ENCODE data around the gene PRRC2B. TPM values are rescaled to one million over a fixed set of nuclear protein-coding genes. Genes with fewer than 3 reads are reported as not detected.

PRRC2B gene
- total and polyA plus RNA-seq, 4 donors = 10.3 to 44.3 (median 27.0) TPM

- WGBS = 92% methylated on average over 40 of the region's 40 CpGs
- Histone ChIP-seq H3K27me3 (ENCODE audit: control insufficient read depth in 4 of 4, insufficient read depth in 4 of 4, low read length in 3 of 4) (no peaks in the 10 kb centered on the region), H3K4me1 (ENCODE audit: control insufficient read depth in 4 of 4, insufficient read depth in 4 of 4, low read length in 3 of 4) (no peaks in the 10 kb centered on the region), H3K9me3 (ENCODE audit: control insufficient read depth in 4 of 4, low read length in 3 of 4) (no peaks in the 10 kb centered on the region), H3K4me3 (ENCODE audit: low read depth in 1 of 3, low read length in 3 of 3) (no peak overlapping the region), H3K27ac (ENCODE audit: low read depth in 1 of 2, low read length in 2 of 2) (no peak overlapping the region), H3K9ac (ENCODE audit: low read depth in 1 of 2, low read length in 2 of 2) (no peak overlapping the region), H3K36me3 (ENCODE audit: control insufficient read depth in 4 of 4, insufficient read depth in 3 of 4, low read depth in 1 of 4, low read length in 3 of 4) (peaks cover 33 to 88% (median 65%) of the 10 kb centered on the region in 4 donors)
- no peak for DNase-seq (ENCODE audit: low spot score)
- TF ChIP-seq RXRA (IDR thresholded peaks at IDR 0.05) (no peak), CTCF (IDR thresholded peaks at IDR 0.05; ENCODE audit: low read depth, low read length, missing input control) (peak; percentile 18), RAD21 (IDR thresholded peaks at IDR 0.05) (peak; percentile 9 to 53), HNF4G (IDR thresholded peaks at IDR 0.05) (no peak)
- TF ChIP-seq, protein P1, sequence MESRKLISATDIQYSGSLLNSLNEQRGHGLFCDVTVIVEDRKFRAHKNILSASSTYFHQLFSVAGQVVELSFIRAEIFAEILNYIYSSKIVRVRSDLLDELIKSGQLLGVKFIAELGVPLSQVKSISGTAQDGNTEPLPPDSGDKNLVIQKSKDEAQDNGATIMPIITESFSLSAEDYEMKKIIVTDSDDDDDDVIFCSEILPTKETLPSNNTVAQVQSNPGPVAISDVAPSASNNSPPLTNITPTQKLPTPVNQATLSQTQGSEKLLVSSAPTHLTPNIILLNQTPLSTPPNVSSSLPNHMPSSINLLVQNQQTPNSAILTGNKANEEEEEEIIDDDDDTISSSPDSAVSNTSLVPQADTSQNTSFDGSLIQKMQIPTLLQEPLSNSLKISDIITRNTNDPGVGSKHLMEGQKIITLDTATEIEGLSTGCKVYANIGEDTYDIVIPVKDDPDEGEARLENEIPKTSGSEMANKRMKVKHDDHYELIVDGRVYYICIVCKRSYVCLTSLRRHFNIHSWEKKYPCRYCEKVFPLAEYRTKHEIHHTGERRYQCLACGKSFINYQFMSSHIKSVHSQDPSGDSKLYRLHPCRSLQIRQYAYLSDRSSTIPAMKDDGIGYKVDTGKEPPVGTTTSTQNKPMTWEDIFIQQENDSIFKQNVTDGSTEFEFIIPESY (IDR thresholded peaks at IDR 0.05) = no peak
These were observed 82.3 kb downstream of the PRRC2B start for GRCh38 chr9:131475956-131476776.

GRCh38 chr9:131476777-131477345 lies 83.0 kb downstream of the PRRC2B start:
- TF ChIP-seq RXRA (IDR thresholded peaks at IDR 0.05) = no peak
- no peak for TF ChIP-seq REST (IDR thresholded peaks at IDR 0.05)
- TF ChIP-seq JUND (IDR thresholded peaks at IDR 0.05) = no peak
- TF ChIP-seq, protein P1 (IDR thresholded peaks at IDR 0.05) = no peak
- no peak for TF ChIP-seq TAF1 (conservative IDR thresholded peaks at IDR 0.05)
- TF ChIP-seq FOXA2 (IDR thresholded peaks at IDR 0.05) = no peak
- no peak for TF ChIP-seq FOXA1 (IDR thresholded peaks at IDR 0.05)
- no peak for TF ChIP-seq SP1 (IDR thresholded peaks at IDR 0.05)
- TF ChIP-seq, protein P2, sequence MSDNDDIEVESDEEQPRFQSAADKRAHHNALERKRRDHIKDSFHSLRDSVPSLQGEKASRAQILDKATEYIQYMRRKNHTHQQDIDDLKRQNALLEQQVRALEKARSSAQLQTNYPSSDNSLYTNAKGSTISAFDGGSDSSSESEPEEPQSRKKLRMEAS (IDR thresholded peaks at IDR 0.05) = no peak
- Histone ChIP-seq H3K4me1 (ENCODE audit: control insufficient read depth in 4 of 4, insufficient read depth in 4 of 4, low read length in 3 of 4) (no peaks in the 10 kb centered on the region), H3K4me3 (ENCODE audit: low read depth in 1 of 3, low read length in 3 of 3) (no peak overlapping the region), H3K36me3 (ENCODE audit: control insufficient read depth in 4 of 4, insufficient read depth in 3 of 4, low read depth in 1 of 4, low read length in 3 of 4) (peaks cover 36 to 88% (median 63%) of the 10 kb centered on the region in 4 donors), H3K9me3 (ENCODE audit: control insufficient read depth in 4 of 4, low read length in 3 of 4) (no peaks in the 10 kb centered on the region), H3K27me3 (ENCODE audit: control insufficient read depth in 4 of 4, insufficient read depth in 4 of 4, low read length in 3 of 4) (no peaks in the 10 kb centered on the region), H3K9ac (ENCODE audit: low read depth in 1 of 2, low read length in 2 of 2) (no peak overlapping the region), H3K27ac (ENCODE audit: low read depth in 1 of 2, low read length in 2 of 2) (no peak overlapping the region)
- WGBS = 70% methylated on average over 18 of the region's 18 CpGs
- DNase-seq (ENCODE audit: low spot score) = no peak

All from liver (tissue), 9 donors.